ENCODE results near the gene PSMG3. TPM values are rescaled to one million over a fixed set of nuclear protein-coding genes. Genes with fewer than 3 reads are reported as not detected.
A peak's percentile ranks its signal among the peaks of the same experiment; 100 is the strongest.

The PSMG3 gene
- polyA plus RNA-seq, 2 of the 4 experiments (the other 2 are of a cell fraction): 75.9 to 89.3 TPM

GRCh38 chr7:1557771-1558170 lies 12.1 kb downstream of the PSMG3 start:
- 88% methylated on average over 3 of the region's 10 CpGs for WGBS (ENCODE audit: missing lambda C conversion rate)
- ChIA-PET CTCF (interaction anchor here (1.2 to 9.5 kb wide), 8 partner anchors 9 to 108 kb away, joined by 3 to 204 read pairs (median 9); partner anchors contain the start of gene PSMG3), POLR2A (no interaction called here)
- TF ChIP-seq JUN (IDR thresholded peaks at IDR 0.05): no peak
- TF ChIP-seq, protein P1, sequence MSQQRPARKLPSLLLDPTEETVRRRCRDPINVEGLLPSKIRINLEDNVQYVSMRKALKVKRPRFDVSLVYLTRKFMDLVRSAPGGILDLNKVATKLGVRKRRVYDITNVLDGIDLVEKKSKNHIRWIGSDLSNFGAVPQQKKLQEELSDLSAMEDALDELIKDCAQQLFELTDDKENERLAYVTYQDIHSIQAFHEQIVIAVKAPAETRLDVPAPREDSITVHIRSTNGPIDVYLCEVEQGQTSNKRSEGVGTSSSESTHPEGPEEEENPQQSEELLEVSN (IDR thresholded peaks at IDR 0.05; ENCODE audit: borderline replicate concordance, low read depth): no peak
- no peak for TF ChIP-seq TFCP2L1 (CRISPR knock-in tag; IDR thresholded peaks at IDR 0.05)
- no peak for TF ChIP-seq JUNB (IDR thresholded peaks at IDR 0.05)
- TF ChIP-seq CBX2 (IDR thresholded peaks at IDR 0.05; ENCODE audit: borderline replicate concordance, low read depth): no peak
- TF ChIP-seq BHLHE40 (IDR thresholded peaks at IDR 0.05; ENCODE audit: low read depth, low read length): no peak
- no peak for TF ChIP-seq FOSL2 (IDR thresholded peaks at IDR 0.05)
- no peak for TF ChIP-seq FOSL2 (CRISPR knock-in tag; IDR thresholded peaks at IDR 0.05)
- TF ChIP-seq HES2 (IDR thresholded peaks at IDR 0.05): no peak
- no peak for TF ChIP-seq RCOR1 (IDR thresholded peaks at IDR 0.05; ENCODE audit: low read depth, low read length)
- TF ChIP-seq, protein P2, sequence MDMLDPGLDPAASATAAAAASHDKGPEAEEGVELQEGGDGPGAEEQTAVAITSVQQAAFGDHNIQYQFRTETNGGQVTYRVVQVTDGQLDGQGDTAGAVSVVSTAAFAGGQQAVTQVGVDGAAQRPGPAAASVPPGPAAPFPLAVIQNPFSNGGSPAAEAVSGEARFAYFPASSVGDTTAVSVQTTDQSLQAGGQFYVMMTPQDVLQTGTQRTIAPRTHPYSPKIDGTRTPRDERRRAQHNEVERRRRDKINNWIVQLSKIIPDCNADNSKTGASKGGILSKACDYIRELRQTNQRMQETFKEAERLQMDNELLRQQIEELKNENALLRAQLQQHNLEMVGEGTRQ (IDR thresholded peaks at IDR 0.05): no peak
- TF ChIP-seq HEYL (CRISPR knock-in tag; IDR thresholded peaks at IDR 0.05): no peak
- TF ChIP-seq RAD21 (conservative IDR thresholded peaks at IDR 0.05 in 1 of 2, IDR thresholded peaks at IDR 0.05 in 1 of 2): no peak
- no peak for TF ChIP-seq PBX3 (IDR thresholded peaks at IDR 0.05)
- no peak for TF ChIP-seq CBX8 (IDR thresholded peaks at IDR 0.05)
- no peak for TF ChIP-seq ZSCAN20 (CRISPR knock-in tag; IDR thresholded peaks at IDR 0.05)
- no peak for TF ChIP-seq CEBPB (IDR thresholded peaks at IDR 0.05)
- no peak for TF ChIP-seq HOXA7 (CRISPR knock-in tag; IDR thresholded peaks at IDR 0.05)
- no peak for TF ChIP-seq RARB (CRISPR knock-in tag; IDR thresholded peaks at IDR 0.05)
- no peak for TF ChIP-seq GATA3 (IDR thresholded peaks at IDR 0.05; ENCODE audit: borderline replicate concordance)
- TF ChIP-seq, protein P3, sequence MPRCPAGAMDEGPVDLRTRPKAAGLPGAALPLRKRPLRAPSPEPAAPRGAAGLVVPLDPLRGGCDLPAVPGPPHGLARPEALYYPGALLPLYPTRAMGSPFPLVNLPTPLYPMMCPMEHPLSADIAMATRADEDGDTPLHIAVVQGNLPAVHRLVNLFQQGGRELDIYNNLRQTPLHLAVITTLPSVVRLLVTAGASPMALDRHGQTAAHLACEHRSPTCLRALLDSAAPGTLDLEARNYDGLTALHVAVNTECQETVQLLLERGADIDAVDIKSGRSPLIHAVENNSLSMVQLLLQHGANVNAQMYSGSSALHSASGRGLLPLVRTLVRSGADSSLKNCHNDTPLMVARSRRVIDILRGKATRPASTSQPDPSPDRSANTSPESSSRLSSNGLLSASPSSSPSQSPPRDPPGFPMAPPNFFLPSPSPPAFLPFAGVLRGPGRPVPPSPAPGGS (IDR thresholded peaks at IDR 0.05): no peak
- no peaks in the 10 kb centered on the region for H3K9me3 ChIP-seq
- no peak overlapping the region for H3K4me2 ChIP-seq
- DNase-seq (ENCODE audit: low read depth in 1 of 2, low spot score in 1 of 2) (no peak), ATAC-seq (no peak), FAIRE-seq (no peak)
- peak overlapping the region in 1 of 2 experiments; percentile 97; a peak in 4 of 6 replicates for H3K27ac ChIP-seq
- peaks cover 46% of the 10 kb centered on the region for H3K4me1 ChIP-seq
- no peak overlapping the region for H3K4me3 ChIP-seq

GRCh38 chr7:1557006-1557405 lies 12.8 kb downstream of the PSMG3 start:
- ChIA-PET CTCF (interaction anchor here (0.7 to 9.5 kb wide), 11 partner anchors 10 to 797 kb away, joined by 3 to 204 read pairs (median 7); partner anchors contain the start of gene EIF3B), POLR2A (interaction anchor here (1.9 to 2.6 kb wide), 2 partner anchors 12 to 20 kb away, joined by 18 to 24 read pairs; no protein-coding TSS in a partner anchor)
- no peak for ATAC-seq

More at GRCh38 chr7:1557006-1557405, 12.8 kb downstream of the PSMG3 start:
- no peaks in the 10 kb centered on the region for H3K9me3 ChIP-seq
- peak overlapping the region; percentile 97 to 99 for H3K27ac ChIP-seq
- no peak for TF ChIP-seq PBX3 (IDR thresholded peaks at IDR 0.05)
- TF ChIP-seq ZNF302 (CRISPR knock-in tag; IDR thresholded peaks at IDR 0.05): no peak
- TF ChIP-seq GATA3 (IDR thresholded peaks at IDR 0.05; ENCODE audit: borderline replicate concordance): no peak
- TF ChIP-seq, protein P3 (IDR thresholded peaks at IDR 0.05): no peak
- TF ChIP-seq HOXA7 (CRISPR knock-in tag; IDR thresholded peaks at IDR 0.05): 0 out of 2 replicates have a peak, but pooled peaks have one; percentile 9
- FAIRE-seq (no peak), DNase-seq (ENCODE audit: low read depth in 1 of 2, low spot score in 1 of 2) (no peak)
- H3K4me2 ChIP-seq: peak overlapping the region; percentile 94; the same call in 2 of the 3 replicates
- WGBS (ENCODE audit: missing lambda C conversion rate): 95% methylated on average over 7 of the region's 7 CpGs
- peaks cover 46% of the 10 kb centered on the region for H3K4me1 ChIP-seq
- H3K4me3 ChIP-seq: no peak overlapping the region
